Left cardiac atrium (tissue), 4 donors: ENCODE data around the gene COA5. TPM values are rescaled to one million over a fixed set of nuclear protein-coding genes. Genes with fewer than 3 reads are reported as not detected.

Experiments used
- ATAC-seq, 2 donors: fragments of 200-7000 bp; cut with Tn5 transposase; one replicate each; pipeline ENCODE4 v1.9.1; 2020; ENCODE audit warnings: mild to moderate bottlenecking in 2 of 2, moderate library complexity in 2 of 2
- DNase-seq: peaks from one replicate; pipeline ENCODE4 v3.0.0-alpha.2; 2020
- intact Hi-C, 2 donors: fragments of 100-400 bp; cut with DNase I; formaldehyde crosslinking; loops; one replicate each; pipeline versions ENCODE4 v1.14.1 to v1.15.1; 2022 to 2023
- long read RNA-seq: library from polyadenylated mRNA; unstranded; transcript quantifications from one replicate; pipeline ENCODE4 v2.0.0, GENCODE V29; 2021
- total RNA-seq, 2 donors: library from RNA; stranded (reverse); fragmentation: NEBNext Ultra II Directional; extraction: Animal tissue kit (Norgen Biotek cat#: 25700); gene quantifications; one replicate each; pipeline ENCODE4 v1.2.1, GENCODE V29; 2021
- donor health status: DM: no; HTN: yes; CAD: no.
- donor health status: DM: no; HTN: yes; CAD: no; lungs with severe emphysema.
- donor health status: DM: yes; HTN: yes; CAD: no.
- donor health status: Dilated cardiomyopathy.

Gene COA5
- total RNA-seq, result 10 to 100 TPM; 23.1 to 23.7 TPM
- long read RNA-seq, transcript COA5-201 (3 exons, 1,754 nt), result major isoform, 19 of 28 reads
- long read RNA-seq, partial matches to known transcripts, result 1 of 28 reads
- long read RNA-seq, other reads (novel, unspliced or antisense), result 2 of 28 reads

GRCh38 chr2:98608116-98608961 is at the start of gene COA5, which contains the start of gene UNC50:
TSS of gene COA5 (minus strand) at chr2:98608512. CDS start at chr2:98608405, 107 bp downstream.
TSS of gene UNC50 (plus strand) at chr2:98608589. CDS start at chr2:98609760, 1,171 bp downstream.
- DNase-seq (peak; percentile 93), ATAC-seq (peak; percentile 97 to 98)
- intact Hi-C loops, result loop anchor here (5.0 to 10.0 kb wide), 4 partner anchors 46 to 196 kb away; partner anchors contain the start of gene INPP4A (in 1 of the 2)

DNA sequence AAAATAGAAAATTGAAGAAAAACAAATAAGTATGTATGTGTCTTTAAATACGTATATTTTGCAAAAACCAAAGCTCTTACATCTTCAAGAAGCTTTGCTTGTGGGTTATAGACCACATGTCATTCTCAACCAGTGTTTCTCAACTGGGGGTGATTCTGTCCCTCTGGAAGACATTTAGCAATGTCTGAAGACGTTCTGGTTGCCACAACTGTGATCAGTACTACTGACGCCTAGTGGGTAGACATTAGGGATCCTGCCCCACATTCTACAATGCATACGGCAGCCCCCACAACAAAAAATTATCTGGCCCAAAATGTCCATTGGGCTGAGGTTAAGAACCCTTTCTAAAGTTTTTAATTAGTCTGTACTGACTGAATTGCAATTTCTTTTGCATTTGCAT is 48.5 kb upstream of the COA5 start:
- no peak for DNase-seq
- peak in 1 of 2 donors; percentile 47 for ATAC-seq
- intact Hi-C loops, result loop anchor here in 1 of 2 donors (10.0 kb wide), 1 partner anchor 78 kb away; the partner anchor contains the start of gene MGAT4A

- intact Hi-C loops, result loop anchor here (5.0 to 10.0 kb wide), 2 partner anchors 72 to 80 kb away; partner anchors contain the start of gene MGAT4A (in 1 of the 2)
- no peak for ATAC-seq
Observed at GRCh38 chr2:98654699-98655495, 46.6 kb upstream of the COA5 start.

DNA sequence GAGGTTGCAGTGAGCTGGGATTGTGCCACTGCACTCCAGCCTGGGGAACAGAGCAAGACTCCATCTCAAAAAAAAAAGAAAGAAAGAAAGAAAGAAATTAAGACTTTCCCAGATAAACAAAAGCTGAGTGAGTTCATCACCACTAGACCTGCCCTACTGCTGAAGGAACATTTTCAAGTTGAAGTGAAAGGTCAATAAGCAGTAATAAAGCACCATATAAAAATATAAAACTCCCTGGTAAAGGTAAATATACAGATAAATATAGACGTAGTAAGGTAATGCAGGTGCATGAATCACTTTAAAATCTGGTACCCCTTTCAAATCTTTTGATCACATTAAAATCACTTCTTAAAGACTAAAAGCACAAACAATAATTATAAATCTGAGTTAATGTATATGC is 42.7 kb upstream of the COA5 start:
- DNase-seq (no peak), ATAC-seq (no peak)
- intact Hi-C loops, result loop anchor here (5.0 to 10.0 kb wide), 2 partner anchors 76 to 84 kb away; partner anchors contain the start of gene MGAT4A (in 1 of the 2)

More at GRCh38 chr2:98654699-98655495, 46.6 kb upstream of the COA5 start:
- DNase-seq, result no peak

DNA sequence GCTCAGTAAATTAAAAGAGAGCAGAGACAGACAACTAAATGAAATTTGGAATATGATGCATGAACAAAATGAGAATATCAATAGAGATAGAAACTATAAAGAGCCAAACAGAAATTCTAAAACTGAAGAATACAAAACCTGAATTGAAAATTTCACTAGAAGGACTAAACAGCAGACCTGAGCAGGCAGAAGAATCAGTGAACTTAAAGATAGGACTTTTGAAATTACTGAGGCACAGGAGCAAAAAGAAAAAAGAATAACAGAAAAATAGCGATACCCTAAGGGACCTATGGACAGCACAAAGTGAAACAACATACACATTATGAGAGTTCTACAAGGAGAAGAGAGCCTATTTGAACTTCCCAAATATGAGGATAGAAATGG is 41.7 kb upstream of the COA5 start:
- ATAC-seq (no peak), DNase-seq (no peak)
- intact Hi-C loops, result loop anchor here (1.0 to 10.0 kb wide), 5 partner anchors 77 to 415 kb away; partner anchors contain the start of gene MGAT4A (in 1 of the 2)

DNA sequence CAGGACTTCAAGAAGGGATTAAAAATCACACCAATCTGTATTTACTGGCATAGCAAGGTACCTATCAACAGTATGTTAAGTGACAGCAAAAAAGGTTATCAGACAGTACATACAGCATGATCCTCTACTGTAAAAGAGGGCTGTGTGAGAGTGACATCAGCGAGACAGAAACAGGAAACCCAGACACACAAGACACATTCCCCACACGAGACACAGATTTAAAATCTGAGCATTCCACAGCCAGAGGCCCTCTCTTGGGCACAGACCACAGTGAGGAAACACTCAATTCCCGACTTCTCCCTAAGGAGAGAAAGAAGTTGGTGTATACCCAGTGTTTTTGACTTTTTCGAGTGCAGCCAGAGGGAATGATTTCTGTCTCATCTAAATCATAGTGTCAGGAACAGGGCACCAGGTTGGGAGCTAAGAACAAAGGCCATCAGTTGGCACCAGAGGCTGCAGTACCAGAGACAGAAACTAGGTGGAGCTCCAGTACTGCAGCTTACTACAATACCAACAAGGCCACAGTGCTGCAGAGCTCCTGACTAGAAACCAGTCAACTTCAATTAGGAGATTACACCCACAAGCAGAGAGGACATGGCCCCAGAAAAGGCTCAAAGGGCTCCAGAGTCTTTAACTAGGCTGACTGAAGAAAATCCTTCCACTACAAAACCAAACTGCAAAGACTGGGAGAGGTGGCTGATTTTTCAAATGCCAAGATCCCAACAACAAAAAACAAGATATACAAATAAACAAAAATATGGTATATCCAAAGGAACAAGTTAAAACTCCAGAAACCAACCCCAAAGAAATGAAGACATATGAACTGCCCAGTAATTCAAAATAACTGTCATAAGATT is 41.1 kb upstream of the COA5 start:
- ATAC-seq, result peak; percentile 95 to 96
- intact Hi-C loops, result loop anchor here (1.0 to 10.0 kb wide), 3 partner anchors 187 to 415 kb away; no protein-coding TSS in a partner anchor
- peak; percentile 68 for DNase-seq

DNA sequence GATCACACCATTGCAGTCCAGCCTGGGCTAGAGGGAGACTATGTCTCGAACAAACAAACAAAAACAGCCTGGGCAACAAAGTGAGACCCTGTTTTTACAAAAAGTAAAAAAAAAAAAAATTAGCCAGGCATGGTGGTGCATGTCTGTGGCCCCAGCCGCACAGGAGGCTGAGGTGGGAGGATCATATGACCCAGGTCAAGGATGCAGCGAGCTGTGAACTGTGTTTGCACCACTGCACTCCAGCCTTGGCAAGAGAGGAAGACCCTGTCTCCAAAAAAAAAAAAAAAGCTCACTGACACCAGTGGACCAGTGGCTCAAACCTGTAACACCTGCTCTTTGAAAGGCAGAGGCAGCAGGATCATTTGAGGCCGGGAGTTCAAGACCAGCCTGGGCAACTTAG is 40.1 kb upstream of the COA5 start:
- intact Hi-C loops, result loop anchor here (2.0 to 10.0 kb wide), 2 partner anchors 188 to 416 kb away; no protein-coding TSS in a partner anchor
- DNase-seq (no peak), ATAC-seq (no peak)

- no peak for ATAC-seq
- DNase-seq, result no peak
- intact Hi-C loops, result loop anchor here (2.0 to 10.0 kb wide), 2 partner anchors 189 to 417 kb away; no protein-coding TSS in a partner anchor
Observed at GRCh38 chr2:98647636-98648035, 39.3 kb upstream of the COA5 start.

DNA sequence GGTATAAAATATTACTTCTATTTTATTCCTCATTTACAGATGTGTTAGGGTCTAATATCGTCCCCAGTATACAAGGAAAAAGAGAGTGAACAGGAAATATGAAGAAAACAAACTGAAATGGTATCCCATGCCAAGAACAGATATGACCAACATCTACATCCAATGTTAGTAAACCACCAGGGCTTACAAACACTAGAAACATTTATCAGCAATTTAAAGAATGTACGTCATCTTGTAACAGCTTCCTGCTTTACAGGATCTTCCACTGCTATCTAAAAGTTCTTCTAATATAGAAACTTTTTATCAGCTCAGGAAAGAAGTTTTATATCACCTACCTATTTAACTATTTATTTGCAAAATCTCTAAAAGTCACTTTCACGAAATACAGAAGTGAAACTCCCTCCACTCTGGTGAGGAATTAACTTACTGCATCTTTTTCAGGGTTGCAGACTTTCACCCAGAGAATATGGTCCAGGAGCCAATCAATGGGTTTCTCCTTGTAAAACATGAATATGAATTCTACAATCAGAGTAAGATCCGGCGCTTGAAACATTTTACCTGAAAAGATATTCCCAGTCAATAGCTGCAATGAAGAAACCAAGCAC is 35.3 kb upstream of the COA5 start:
- no peak for DNase-seq
- ATAC-seq, result no peak

GRCh38 chr2:98637401-98638147 is 29.3 kb upstream of the COA5 start:
- no peak for DNase-seq
- intact Hi-C loops, result no loop called here
- ATAC-seq, result no peak

More for the DNA sequence above, 35.3 kb upstream of the COA5 start:
- intact Hi-C loops, result loop anchor here in 1 of 2 donors (10.0 kb wide), 1 partner anchor 421 kb away; no protein-coding TSS in a partner anchor

DNA sequence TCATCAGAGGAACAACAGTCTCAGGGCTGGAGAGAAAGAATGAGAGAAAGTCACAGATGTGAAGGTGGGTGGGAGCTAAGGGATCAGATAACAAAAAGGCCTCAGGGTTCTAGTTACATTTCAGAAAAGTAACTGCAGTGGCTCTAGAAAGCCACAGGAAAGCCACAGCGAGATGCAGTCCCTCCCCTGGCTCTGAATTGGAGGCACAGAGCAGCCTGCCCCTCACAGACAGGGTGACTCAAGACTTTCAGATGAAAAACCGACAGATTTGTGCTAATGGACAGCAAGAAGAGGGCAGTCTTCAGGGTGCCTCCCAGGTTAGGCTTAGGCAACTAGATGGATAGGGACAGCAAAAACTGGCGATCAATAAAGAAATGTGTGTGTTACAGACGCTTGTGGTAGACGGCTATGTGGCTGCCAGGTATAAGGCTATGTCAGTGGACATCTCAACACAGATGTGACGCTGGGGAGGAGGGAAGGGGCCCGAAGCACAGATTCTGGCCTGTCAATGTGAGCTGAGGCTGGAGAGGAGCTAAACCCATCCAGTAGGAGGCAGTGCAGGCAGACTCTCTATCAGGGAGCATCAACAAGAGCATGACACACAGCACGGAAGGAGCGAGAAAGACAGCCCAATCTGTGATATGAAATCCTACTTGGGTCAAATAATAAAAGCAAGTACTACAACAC is 26.2 kb upstream of the COA5 start:
- ATAC-seq, result no peak
- DNase-seq, result no peak
- intact Hi-C loops, result no loop called here

GRCh38 chr2:98632351-98632750 is 24.0 kb upstream of the COA5 start:
- ATAC-seq, result no peak
- DNase-seq, result no peak
- intact Hi-C loops, result no loop called here

DNA sequence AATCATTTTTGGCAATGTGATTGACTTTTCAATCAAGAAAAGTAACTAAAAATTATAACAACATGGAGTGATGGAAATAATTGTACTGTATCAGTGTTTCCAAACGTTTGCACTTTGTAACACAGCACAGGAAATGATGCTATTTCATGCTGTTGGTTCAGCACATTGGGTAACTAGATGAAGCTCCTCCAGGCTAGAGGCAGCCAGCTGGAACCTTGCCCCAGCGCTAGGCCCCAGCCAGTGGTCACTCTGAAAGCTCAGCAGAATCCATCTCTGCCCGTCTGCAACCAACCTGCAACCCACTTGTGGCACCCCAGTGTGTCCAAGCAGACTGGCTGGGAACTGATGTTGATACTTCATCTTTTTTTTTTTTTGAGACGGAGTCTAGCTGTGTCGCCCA is 15.3 kb upstream of the COA5 start:
- intact Hi-C loops, result no loop called here
- ATAC-seq, result peak; percentile 72 to 76
- DNase-seq, result peak; percentile 56

GRCh38 chr2:98617149-98617548 is 8.8 kb upstream of the COA5 start:
- intact Hi-C loops, result no loop called here
- no peak for ATAC-seq
- no peak for DNase-seq

DNA sequence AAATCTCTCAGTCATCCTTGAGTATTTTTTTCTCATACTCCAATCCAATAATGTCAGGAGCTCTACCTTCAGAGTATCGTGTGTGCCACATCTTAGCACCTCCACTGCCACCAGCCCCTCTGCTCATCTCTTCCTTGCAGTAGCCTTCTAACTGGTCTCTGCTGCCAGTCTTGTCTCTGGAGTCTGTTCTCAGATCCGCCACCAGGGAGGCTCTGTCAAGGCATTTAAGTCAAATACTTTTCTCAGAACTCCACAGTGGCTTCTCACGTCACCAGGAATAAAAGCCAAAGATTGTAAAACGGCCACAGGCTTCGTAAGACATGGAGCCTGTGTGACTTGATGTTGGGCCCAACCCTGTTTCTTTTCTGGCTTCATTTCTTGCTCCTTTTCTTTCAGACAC is 7.2 kb upstream of the COA5 start:
- intact Hi-C loops, result no loop called here

DNA sequence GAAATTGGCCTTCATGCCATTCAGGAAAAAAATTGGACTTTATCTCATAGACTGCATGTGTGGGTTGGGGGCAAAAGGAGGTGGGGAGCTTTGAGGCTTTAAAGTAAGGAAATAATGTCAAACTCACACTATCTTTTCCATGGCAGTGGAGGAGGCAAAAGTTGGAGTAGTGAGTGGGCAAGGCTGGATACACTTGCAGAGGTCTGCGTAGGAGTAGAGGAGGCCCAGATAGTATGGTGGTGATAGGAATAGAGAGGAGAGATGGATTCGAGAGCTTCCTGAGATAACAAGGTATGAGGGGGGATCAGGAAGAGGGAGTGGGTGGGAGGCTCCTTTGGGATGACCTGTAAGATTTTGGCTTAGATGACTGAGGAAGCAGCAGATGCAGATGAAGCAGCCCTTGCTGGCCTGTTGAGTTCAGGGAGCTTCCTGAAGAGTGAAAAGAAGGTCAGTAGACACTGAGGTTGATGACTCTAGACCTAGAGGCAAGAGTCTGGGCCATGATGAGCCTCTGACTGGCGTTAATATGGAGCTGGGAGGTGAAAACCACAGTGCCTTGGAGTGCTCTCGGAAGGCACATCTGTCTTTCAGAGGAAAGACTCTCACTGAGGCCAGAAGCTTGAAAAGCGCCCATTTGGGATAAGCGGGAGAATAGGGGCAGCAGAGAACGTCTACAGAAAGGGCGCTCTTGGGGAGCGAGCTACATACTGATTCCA is 5.9 kb upstream of the COA5 start:
- ATAC-seq, result no peak
- intact Hi-C loops, result no loop called here
- DNase-seq, result no peak

More for the DNA sequence above, 7.2 kb upstream of the COA5 start:
- no peak for DNase-seq
- ATAC-seq, result peak in 1 of 2 donors; percentile 19
